Fibroblast of lung (primary cell): Measurements from ENCODE around the gene DCST2.

Experiments
- CTCF ChIP-seq, 2 donors: IDR thresholded peaks in 1 of 2; conservative IDR thresholded peaks in 1 of 2; 1 replicate in 1 of 2; 2 replicates in 1 of 2; pipeline ENCODE4 v1.5.1; 2011 to 2012; ENCODE audit warnings: low read length in 2 of 2, control low read depth in 1 of 2, inconsistent platforms in 1 of 2, low read depth in 1 of 2, mild to moderate bottlenecking in 1 of 2
- EZH2 ChIP-seq: IDR thresholded peaks from 2 replicates; pipeline ENCODE4 v1.5.1; 2012; ENCODE audit warnings: low read length, control low read depth, mild to moderate bottlenecking; ENCODE audit errors: missing control alignments

- TF ChIP-seq CTCF (conservative IDR thresholded peaks at IDR 0.05 in 1 of 2, IDR thresholded peaks at IDR 0.05 in 1 of 2; ENCODE audit: low read depth in 1 of 2, low read length in 2 of 2) (no peak), EZH2 (no peak)
Observed at GRCh38 chr1:155032886-155033285, 695 bp downstream of the DCST2 start.
